Stomach (tissue), 4 donors: ENCODE results near the gene INPP5A.

Source experiments
- EP300 ChIP-seq: sonication (generic); formaldehyde crosslinking; IDR thresholded peaks from one replicate; pipeline ENCODE4 v1.6.1; 2017; ENCODE audit warnings: antibody characterized with exemption
- POLR2AphosphoS5 ChIP-seq, 3 donors: sonication (generic); formaldehyde crosslinking; IDR thresholded peaks; one replicate each; pipeline ENCODE4 v1.6.1; 2016; ENCODE audit warnings: antibody characterized with exemption in 3 of 3

DNA sequence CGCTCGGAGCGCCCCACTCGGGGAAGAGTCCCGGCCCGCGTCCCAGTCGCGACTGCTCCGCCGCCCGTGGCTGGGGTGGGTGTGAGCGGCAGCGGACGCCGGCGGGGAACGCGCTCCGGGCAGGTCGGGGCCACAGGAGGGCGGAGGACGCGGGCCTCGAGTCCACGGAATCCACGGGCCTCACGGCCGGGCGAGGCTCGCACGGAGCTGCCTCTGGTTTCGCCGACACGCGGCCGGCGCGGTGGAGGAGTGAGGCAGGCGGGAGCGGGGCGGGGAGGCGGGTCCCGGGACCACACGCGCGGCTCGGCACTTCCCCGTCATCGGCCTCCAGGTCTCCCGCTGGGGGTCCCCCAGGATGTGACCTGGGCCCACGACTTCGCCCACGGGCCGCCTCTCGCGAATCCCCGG lies 248.9 kb downstream of the INPP5A start:
- TF ChIP-seq POLR2AphosphoS5 (IDR thresholded peaks at IDR 0.05) (no peak), EP300 (no peak)
